ENCODE data around the gene APH1B. TPM values are rescaled to one million over a fixed set of nuclear protein-coding genes. Genes with fewer than 3 reads are reported as not detected.
A peak's percentile ranks its signal among the peaks of the same experiment; 100 is the strongest.

Gene APH1B
- total RNA-seq, 1 experiment from 2014 or later, result 5.2 TPM

DNA sequence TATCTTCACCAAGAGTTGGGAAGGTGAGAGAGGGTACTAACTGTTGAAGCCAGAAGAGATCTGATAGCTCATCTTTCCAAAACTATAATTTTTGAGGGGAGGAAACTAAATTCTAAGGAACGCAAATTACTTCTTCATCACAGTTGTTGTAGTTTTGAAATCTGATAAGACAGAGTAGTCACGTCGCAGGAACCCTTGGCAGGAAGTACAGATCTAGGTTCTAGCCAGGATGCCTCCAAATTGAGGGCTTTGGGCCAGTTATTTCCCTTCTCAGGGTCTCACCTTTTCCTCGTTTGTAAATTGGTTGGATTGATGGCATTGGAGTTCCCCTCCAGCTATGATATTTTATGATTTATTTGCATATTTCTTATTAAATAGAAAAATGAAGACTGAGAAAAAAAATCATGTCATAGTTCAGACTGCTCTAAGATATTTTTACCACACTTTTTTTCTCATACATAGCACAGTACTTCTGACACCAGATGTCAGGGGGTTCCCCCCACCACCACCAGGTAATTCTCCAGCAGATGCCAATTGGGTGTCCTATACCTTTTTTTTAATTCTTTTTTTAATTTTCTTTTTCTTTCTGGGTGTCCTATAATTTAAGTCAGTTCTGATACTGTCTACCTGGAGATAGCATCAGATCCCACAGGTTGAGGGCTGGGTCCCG, 32.3 kb upstream of the APH1B start:
- no peak overlapping the region for H3K4me3 ChIP-seq
- no peak for DNase-seq
- H3K27me3 ChIP-seq, result no peaks in the 10 kb centered on the region
- H3K36me3 ChIP-seq, result peaks cover 8% of the 10 kb centered on the region; the same call in 1 of the 2 replicates
- H3K9me3 ChIP-seq, result peaks cover 5% of the 10 kb centered on the region; the same call in 1 of the 2 replicates

DNA sequence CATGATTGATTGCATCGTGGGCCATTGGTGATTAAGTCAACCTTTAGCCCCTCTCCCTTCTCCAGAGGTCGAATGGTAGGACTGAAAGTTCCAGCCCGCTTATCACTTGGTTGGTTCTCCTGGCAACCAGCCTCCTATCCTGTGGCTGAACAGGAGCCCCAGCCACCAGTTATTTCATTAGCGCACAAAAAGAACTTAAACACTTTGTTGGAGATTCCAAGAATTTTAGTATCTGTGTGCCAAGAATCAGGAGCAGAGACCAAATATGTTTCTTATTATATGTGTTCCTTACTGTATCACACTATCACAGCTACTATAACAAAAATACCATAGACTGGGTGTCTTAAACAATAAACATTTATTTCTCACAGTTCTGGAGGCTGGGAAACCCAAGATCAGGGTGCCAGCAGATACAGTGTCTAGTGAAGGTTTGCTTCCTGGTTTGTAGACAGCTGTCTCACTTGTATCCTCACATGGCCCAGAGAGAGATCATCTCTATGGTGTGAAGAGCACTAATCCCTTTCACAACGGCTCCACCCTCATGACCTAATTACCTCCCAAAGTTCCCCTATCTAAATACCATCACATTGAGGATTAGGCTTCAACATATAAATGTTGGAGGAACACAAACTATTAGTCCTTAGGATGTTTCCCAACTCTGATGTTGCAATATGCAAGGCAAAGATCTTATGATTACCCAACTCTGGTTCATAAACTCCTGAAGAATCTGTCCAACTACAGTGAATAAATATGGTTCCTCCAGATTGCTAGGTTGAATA, 30.5 kb upstream of the APH1B start:
- no peak overlapping the region for H3K4me3 ChIP-seq
- DNase-seq, result no peak
- H3K27me3 ChIP-seq, result no peaks in the 10 kb centered on the region
- H3K9me3 ChIP-seq, result peaks cover 5% of the 10 kb centered on the region; the same call in 1 of the 2 replicates
- peaks cover 8% of the 10 kb centered on the region for H3K36me3 ChIP-seq

DNA sequence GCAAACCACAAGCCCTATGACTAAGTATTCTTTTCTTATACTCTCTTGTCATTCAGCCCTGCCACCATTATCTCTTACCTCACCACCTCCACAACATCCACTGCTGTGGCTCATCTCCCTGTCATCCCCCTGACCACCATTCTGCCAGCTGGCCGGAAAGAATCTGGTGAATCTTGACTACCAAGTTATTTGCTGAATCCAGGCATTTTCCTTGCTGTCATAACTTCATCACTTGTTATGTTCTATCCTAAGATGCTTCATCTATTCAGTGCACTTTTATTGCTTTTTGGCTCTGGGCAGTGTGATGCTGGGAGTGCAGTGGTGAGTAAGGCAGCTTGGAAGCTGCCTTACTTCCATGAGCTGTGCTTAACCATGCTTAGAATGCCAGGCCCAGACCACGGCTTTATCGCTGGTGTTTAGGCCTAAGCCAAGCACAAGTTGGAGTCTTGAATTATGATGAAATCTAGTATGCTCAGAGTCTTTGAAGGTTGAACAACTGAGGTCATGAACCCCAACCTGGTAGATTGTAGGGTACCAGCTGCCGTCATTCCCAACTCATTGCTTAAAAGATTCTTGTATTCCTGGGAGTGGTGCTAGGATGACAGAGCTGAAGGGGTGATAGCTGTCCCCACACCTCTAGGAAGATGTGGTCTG, 27.0 kb upstream of the APH1B start:
- H3K36me3 ChIP-seq, result peaks cover 11% of the 10 kb centered on the region
- no peaks in the 10 kb centered on the region for H3K27me3 ChIP-seq
- no peaks in the 10 kb centered on the region for H3K9me3 ChIP-seq
- DNase-seq, result peak; percentile 94
- no peak overlapping the region for H3K4me3 ChIP-seq

DNA sequence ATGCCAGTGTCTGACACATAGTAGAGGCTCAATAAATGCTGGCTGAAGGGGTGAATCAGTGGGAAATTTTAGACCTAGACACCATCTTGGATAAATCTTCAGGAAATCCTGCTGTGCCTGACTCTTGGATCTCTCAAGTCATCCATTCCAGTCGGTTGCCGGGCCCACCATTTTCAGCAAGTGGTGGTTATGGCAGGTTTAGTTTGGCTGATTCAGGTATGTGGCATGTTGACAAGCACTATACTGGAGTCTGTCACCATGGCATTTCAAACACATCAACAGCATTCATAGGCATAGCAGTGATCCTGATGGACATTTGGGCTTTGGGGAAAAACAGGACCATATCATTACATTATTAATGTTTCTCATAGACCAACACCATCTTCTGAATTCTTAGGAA, 25.7 kb upstream of the APH1B start:
- peaks cover 4% of the 10 kb centered on the region for H3K36me3 ChIP-seq
- H3K4me3 ChIP-seq, result no peak overlapping the region
- H3K9me3 ChIP-seq, result no peaks in the 10 kb centered on the region
- no peak for DNase-seq
- H3K27me3 ChIP-seq, result no peaks in the 10 kb centered on the region

- H3K9me3 ChIP-seq, result no peaks in the 10 kb centered on the region
- no peak overlapping the region for H3K4me3 ChIP-seq
- no peak for DNase-seq
- H3K27me3 ChIP-seq, result no peaks in the 10 kb centered on the region
- H3K36me3 ChIP-seq, result peaks cover 2% of the 10 kb centered on the region; the same call in 1 of the 2 replicates
Measured at GRCh38 chr15:63252292-63252691, 25.1 kb upstream of the APH1B start.

DNA sequence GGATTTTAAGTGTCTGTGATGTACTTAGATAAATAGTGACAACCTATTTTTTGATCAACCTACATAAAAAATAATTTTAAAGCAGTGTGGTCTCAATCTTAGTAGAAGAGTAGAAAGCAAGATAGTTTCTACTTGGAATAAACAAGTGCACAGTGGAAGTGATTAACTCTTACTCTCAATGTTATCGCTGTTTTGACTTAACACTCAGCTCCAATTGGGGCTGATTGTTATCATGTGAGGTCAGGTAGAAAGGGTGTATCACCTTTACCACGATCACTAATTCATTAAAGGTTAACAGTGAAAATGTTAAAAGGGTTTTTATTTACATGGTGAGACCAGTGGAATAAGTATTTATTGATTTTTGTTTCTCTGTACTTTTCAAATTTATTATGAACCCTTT, 22.4 kb upstream of the APH1B start:
- H3K36me3 ChIP-seq, result peaks cover 18% of the 10 kb centered on the region
- no peak for DNase-seq
- peaks cover 6% of the 10 kb centered on the region for H3K9me3 ChIP-seq
- H3K27me3 ChIP-seq, result no peaks in the 10 kb centered on the region
- H3K4me3 ChIP-seq, result no peak overlapping the region

GRCh38 chr15:63255489-63255990, 21.9 kb upstream of the APH1B start:
- Histone ChIP-seq H3K36me3 (peaks cover 21% of the 10 kb centered on the region), H3K9me3 (peaks cover 6% of the 10 kb centered on the region), H3K4me3 (no peak overlapping the region), H3K27me3 (no peaks in the 10 kb centered on the region)
- no peak for DNase-seq

GRCh38 chr15:63256433-63257274, 20.8 kb upstream of the APH1B start:
- Histone ChIP-seq H3K4me3 (no peak overlapping the region), H3K9me3 (peaks cover 6% of the 10 kb centered on the region), H3K27me3 (no peaks in the 10 kb centered on the region), H3K36me3 (peaks cover 25% of the 10 kb centered on the region)
- no peak for DNase-seq

- no peak for DNase-seq
- H3K9me3 ChIP-seq, result peaks cover 6% of the 10 kb centered on the region
- peaks cover 23% of the 10 kb centered on the region for H3K36me3 ChIP-seq
- no peak overlapping the region for H3K4me3 ChIP-seq
- no peaks in the 10 kb centered on the region for H3K27me3 ChIP-seq
Measured at GRCh38 chr15:63258658-63259057, 18.7 kb upstream of the APH1B start.

- no peak for DNase-seq
- Histone ChIP-seq H3K27me3 (no peaks in the 10 kb centered on the region), H3K4me3 (no peak overlapping the region), H3K9me3 (peaks cover 6% of the 10 kb centered on the region), H3K36me3 (peaks cover 23% of the 10 kb centered on the region)
Measured at GRCh38 chr15:63260791-63261190, 16.6 kb upstream of the APH1B start.

- H3K27me3 ChIP-seq, result no peaks in the 10 kb centered on the region
- peaks cover 23% of the 10 kb centered on the region for H3K36me3 ChIP-seq
- no peak for DNase-seq
- peaks cover 6% of the 10 kb centered on the region for H3K9me3 ChIP-seq
- H3K4me3 ChIP-seq, result no peak overlapping the region
Measured at GRCh38 chr15:63261311-63261710, 16.1 kb upstream of the APH1B start.

GRCh38 chr15:63263519-63263918, 13.9 kb upstream of the APH1B start:
- H3K36me3 ChIP-seq, result peaks cover 18% of the 10 kb centered on the region
- no peak for DNase-seq
- H3K27me3 ChIP-seq, result no peaks in the 10 kb centered on the region
- H3K4me3 ChIP-seq, result no peak overlapping the region
- peaks cover 3% of the 10 kb centered on the region for H3K9me3 ChIP-seq

DNA sequence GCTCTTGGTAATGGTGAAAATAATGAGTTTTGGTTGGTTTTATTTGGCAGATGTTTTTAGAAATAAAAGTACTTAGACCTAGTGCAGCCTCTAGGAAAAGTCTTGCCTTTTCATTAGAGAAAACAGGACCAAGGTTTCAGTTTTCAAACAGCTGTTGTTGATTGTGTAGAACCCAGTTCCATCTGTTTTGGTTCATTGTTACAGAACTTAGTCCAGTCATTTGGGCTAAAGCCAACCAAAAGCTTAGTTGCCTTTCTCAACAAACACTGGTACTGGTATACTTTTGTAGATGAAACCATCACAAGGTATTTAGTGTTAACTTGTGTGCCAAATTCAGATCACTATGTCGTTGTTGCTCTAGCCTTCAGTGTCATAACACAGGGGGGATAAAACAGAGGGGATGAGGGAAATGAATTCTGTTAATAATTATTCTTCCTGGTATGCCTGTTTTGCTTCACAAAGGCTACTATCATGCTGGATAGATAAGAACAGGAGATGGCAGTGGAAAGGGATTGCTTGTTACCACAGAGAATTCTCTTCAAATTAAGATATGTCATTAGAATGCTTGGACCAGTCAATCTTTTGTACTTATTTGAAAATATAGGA, 12.6 kb upstream of the APH1B start:
- DNase-seq, result no peak
- H3K36me3 ChIP-seq, result peaks cover 8% of the 10 kb centered on the region; the same call in 1 of the 2 replicates

DNA sequence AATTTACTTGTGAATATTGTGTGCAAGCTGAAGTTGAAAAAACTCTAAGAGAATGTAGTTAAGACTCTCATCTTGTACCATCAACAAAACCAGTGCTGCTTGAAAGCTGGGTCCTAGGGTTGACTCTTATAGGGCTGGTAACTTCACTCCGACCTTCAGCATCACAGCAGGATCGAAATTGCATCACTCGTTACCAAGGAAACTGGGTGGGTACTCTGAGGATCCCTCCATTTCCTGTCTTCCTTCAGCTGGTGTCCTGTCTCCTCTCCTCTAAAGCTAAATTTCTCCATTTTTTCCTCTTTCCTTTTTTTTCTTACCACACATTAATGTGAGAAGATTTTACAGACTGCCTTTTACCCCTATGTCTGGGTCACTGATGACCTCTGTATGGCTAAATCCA, 3.0 kb upstream of the APH1B start:
- Histone ChIP-seq H3K36me3 (no peaks in the 10 kb centered on the region), H3K27me3 (no peaks in the 10 kb centered on the region), H3K4me3 (no peak overlapping the region), H3K9me3 (no peaks in the 10 kb centered on the region)
- DNase-seq, result no peak

More for the DNA sequence above, 12.6 kb upstream of the APH1B start:
- no peak overlapping the region for H3K4me3 ChIP-seq
- H3K9me3 ChIP-seq, result no peaks in the 10 kb centered on the region
- H3K27me3 ChIP-seq, result no peaks in the 10 kb centered on the region

- H3K27me3 ChIP-seq, result no peaks in the 10 kb centered on the region
- no peaks in the 10 kb centered on the region for H3K36me3 ChIP-seq
- H3K9me3 ChIP-seq, result no peaks in the 10 kb centered on the region
- H3K4me3 ChIP-seq, result peak overlapping the region; percentile 66
- no peak for DNase-seq
Measured at GRCh38 chr15:63276342-63277037, 915 bp upstream of the APH1B start.
